Dermis microvascular lymphatic vessel endothelial cell (primary cell): Measurements from ENCODE around the gene MCTP1. TPM values are rescaled to one million over a fixed set of nuclear protein-coding genes. Genes with fewer than 3 reads are reported as not detected.
A peak's percentile ranks its signal among the peaks of the same experiment; 100 is the strongest.

Experiments used
- DNase-seq, 2 donors: peaks; one replicate each; pipeline versions ENCODE4 v3.0.0 to v3.0.0-alpha.2; 2010; ENCODE audit warnings: low read depth in 2 of 2
- total RNA-seq: library from RNA; depleted of rRNA; stranded (reverse); fragments of >200 nt; gene quantifications from 2 replicates; pipeline ENCODE4 v1.2.1, GENCODE V29; 2014

The MCTP1 gene
- total RNA-seq, result 38.8 and 66.4 TPM in 2 replicates

DNA sequence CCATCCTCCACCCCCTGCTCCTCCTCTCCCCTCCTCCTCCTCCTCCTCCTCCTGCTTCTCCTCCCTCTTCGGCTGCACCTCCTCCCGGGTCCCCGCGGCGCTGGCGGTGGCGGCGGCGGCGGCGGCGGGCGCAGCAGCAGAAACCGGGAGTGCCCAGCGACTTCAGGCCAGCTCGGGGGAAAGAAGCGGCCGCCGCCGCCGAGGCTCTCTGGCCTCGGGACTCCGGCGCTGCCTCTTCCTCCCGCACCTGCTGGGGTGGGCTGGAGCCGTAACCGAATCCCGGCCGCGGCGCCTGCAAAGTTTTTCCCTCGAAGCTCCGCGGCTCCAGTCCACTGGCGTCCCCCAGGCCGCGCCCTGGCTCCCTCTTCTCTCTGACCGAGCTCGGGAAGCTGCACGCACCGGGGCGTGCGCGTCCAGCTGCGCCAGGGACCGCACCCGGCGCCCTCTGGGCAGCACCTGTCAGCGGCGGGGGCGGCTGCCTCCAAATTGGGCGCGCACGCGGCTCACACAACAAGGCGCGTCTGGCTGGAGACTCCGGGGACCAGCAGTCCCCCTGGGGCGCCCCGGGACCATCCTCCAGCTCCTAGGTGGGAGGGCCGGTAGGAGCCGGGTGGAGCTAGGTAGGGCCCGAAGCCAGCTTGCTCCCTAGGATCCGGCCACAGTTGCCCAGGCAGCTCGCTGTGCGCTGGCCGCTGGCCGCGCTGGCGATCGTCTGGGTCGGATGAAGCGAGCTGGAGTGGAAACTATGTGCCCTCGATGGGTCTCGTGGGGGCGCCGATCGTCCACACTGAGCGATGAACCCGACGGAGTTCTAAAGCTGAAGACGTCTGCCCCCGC, at the start of gene MCTP1:
MCTP1 (minus strand) TSS at position 523 of the 837 bp plus-strand sequence.
- DNase-seq, result peak in 1 of 2 donors; percentile 35

DNA sequence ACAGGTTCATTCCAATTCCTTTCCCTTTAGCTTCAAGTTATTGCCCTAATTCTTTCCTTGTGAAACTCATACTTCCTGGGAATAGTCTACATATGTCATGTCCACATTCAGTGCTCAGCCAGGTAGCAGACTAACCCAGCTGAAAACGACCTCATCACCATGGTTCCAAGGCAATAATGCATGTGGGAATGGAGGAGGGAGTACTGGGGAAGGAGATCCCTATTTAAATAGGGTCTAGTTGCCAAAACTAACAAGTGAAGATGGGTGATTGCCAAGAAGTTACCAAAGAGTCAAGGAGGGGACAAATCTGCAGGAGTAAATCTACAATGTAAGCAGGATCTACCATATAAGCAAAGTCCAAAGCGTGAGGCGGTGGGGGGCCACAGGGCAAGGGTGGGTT, 47.3 kb upstream of the MCTP1 start:
- DNase-seq, result no peak

DNA sequence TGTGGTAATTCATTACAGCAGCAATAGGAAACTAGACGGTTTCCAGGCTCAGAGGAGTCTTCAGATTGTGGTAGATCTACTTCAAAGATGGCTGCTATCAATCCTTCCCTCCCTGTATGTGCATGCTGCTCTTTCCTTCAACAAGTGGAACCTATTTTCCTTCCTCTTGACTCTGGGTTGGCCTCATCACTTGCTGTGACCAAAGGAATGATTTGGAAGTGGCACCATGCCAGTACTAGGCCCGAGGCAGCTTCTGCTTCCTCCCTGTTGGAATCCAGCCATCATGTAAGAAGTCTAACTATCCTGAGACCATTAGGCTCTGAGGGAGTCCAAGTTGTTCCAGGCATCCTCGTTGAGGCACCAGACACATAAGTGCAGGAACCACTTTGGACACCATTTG, 46.5 kb upstream of the MCTP1 start:
- DNase-seq, result no peak

DNA sequence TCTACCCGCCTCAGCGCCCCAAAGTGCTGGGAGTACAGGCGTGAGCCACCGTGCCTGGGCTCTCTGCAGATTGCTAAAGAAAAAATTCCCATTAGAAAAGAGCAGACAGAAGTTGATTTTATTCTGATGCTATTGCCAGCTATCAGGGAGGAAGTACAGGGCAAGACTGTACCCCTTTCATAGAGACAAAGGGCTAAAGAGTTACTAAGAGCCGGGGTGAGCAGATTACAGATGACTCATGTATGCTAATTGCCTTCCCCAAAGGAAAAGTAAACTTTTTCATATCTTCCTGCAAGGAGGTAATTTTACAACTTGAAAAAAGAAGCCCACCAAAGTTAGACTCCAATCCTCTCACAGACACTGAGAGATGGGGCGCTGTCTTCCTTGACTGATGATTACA, 42.3 kb upstream of the MCTP1 start:
- no peak for DNase-seq

DNA sequence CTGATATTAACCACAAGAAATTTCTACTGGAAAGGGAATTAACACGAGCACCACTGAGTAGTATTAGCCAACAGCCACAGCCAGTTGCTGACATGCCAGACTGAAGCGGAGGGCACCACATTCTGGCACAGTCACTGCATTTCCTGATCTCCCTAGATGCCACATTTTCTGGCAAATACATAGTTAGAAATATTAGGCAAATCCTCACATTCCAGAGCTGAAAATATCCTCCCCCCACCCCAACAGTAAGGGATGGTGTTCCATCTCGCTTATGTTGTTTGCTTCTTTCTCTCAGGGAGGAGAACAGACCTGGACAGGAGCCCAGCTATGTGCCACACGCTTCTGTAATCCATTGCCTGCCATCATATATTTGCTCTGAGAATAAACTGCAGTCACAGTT, 32.8 kb upstream of the MCTP1 start:
- DNase-seq, result no peak

DNA sequence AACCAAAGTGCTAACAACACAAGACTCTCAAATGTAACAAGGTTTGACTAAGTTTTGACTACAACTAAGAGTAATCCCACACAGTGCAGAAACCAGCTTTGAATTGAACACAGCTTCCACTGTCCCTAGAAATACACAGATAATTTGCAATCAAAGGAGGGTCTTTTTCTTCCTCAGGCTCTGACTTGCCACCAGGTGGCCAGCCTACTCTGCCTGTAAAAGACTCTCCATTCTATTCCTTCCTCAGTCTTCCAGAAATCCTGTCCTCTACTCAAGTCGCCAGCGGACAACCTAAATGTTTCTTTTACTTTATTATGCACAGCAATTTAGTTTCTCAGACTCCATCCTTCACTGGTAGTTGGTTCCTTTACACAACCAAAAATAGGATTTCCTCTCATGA, 32.2 kb upstream of the MCTP1 start:
- DNase-seq, result no peak

DNA sequence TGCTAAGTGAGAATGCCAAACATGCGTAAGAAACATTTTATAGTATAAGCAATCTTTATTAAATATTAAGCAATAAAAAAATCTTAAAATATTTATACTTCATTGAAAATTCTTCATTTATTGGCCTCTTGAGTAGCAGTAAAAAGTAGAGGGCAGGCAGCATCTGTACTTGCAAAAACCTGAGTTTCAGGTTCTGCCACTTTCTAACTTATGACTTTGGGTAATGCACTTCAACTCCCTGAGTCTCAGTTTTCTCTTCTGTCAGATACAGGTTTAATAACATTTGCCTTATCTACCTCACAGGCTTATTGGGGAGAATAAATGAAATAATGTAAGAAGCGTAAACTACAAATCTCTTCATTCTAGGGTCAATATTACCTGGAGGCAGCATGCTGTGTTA, 19.8 kb upstream of the MCTP1 start:
- DNase-seq, result no peak

DNA sequence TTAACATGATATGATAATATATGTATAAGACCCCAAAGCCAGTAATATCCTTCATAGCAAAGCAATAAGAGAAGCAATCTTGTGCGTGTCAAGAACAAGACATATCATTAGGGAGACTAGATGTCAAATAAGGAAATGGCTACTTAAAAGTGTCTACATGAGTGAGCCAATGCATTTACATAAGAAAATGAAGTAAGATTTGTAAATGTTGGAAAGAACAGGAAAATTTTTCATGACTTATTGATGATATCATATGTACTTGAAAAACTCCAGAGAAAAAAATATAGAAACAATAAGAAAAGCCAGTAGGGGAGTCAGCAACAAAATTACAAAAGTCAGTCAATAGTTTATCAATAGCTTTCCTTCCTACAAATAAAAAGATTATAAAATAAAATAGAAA, 13.8 kb upstream of the MCTP1 start:
- DNase-seq, result no peak

DNA sequence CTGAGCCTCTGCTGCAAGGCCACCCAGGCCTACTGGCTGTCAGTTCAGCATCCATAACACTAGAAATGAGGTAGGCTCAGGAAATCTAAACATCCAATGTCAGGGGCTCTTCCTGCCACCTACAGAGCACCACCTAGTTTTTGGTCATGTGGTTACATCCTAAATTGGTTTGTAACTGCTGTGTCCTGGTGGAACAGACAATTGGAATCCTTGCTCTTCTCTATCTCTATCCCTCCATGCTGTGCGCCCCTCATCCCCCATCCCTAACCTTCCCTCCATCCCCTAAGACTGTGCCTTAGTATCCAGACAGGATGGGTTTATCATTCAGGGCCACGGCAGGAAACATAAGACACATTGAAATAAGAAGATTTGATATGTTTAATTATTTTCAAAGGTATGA, 11.4 kb upstream of the MCTP1 start:
- DNase-seq, result no peak

DNA sequence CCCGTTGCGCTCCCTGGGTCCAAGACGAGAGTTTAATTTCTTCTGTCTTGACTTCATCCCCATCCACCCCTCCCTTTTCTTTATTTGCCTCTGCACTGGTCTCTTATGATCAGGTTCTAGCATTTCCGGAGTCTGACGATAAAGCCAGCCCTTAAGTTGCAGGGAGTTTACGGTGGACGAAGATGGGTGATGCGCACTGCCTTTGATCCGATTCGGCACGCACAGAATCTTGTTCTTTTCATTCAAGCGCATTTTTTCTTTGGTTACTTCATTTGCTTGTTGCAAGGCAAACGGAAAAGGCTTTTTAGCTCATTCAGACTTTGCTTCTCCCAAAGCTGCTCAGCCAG, 488 bp upstream of the MCTP1 start:
- DNase-seq, result no peak

DNA sequence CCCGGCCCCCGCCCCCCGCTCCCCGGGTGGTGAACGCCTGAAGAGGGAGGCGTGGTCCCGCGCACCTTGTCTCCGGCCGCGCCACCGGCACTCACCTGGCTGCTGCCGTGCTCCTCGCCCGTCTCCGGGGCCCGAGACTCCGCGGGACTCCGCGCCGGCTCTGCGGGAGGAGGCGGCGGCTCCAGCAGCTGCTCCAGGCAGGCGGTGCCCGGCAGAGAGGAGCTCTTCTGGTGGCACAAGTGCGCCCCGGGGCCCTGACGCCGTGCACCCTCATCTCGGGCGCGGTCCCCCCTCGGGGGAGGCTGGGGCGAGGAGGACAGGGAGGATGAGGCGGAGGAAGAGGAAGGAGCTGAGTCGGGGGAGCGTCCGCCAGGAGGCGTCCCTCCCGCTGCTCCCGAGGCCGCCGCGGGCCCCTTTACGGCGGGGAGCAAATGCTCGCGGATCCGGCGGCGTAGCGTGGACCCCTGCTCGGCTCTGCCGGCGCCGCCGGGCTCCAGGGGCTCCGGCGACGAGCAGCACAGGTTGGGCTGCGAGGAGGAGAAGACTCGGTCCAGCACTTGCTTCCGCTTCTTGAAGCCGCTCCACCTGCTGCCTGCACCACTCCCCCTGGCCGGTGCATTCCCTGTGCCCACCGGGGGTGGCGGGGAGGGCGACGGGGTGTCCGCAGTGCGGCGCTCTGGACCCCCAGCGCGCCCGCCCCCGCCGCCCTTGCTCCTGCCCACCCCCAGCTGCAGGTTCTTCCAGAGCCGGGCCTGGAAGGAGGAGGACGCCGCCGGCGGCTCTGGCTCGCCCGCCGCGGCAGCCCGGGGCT, 928 bp downstream of the MCTP1 start:
- DNase-seq, result peak in 1 of 2 donors; percentile 33

DNA sequence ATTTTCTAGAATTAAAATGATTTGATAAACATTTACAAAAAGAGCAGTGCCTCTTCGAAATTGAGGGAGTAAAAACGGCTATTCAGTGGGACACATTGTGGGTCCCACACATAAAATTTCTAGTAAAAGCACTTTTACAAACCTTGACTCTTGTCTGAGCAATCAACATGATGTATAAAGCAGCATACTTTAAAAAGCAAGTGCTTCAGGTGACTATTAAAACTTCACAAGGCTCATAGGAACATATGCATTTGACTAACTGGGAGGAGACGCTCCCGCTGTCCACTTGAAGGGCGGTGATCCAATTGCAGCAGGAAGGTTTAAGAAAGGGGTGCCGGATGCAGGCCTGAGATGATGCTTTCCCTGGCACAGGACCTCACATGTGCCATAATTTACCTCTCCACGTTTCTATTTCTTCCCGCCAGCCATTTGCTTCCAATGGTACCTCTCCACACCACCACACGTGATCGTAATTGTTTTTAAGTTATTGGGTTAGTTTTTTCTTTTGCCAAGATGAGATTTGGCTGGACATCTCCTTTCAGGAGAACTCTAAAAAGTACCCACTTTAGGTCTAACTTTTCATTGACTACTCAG, 1.8 kb downstream of the MCTP1 start:
- no peak for DNase-seq

DNA sequence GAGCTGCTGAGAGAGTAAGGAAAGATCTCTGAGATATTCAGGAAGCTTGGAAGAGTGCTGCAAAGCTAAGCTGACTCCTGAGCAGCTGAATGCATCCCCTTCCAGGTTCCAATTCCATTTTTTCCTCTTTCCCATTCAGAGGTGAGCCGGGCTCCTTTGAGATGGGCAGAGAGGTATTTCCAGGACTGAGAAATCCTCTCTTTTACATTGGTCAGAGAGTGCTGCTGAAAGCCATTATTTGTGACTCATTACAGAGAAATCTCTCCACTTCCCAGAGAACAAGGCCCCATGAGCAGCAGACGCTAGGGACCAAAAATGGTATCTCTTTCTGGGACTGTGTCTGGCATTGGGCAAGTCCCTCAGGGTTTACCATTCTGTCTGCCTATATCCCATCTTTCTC, 3.7 kb downstream of the MCTP1 start:
- DNase-seq, result no peak

DNA sequence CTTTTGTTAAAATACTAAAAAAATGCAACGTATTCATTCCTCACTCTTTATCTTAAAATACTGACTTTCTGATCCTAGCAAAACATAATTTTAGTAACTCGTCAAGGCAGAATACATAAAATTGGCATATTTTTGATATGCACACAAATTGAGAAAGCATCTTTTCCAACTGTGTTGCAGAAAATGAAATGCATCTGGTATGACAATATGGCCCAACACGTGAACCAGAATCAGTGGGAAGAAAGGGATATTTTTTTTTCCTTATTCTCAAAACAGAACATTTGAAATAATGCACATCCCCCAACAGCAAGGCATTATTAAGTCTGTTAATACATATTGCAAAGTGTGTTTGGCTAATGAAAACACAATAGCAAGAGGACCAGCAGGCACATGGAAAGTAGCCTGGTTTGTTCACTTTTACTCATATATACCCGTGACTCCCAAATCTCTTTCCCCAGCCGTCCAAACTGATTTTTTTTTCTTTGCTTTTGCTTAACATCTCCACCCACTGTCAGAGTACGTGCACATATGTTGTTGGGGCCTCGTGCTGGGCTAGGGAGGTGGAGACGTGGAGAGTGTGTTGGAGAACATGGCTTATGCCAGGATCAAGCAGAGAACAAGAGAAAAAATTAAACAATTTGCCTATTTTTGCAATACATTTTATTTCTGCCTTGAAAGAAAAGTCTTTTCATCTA, 4.3 kb downstream of the MCTP1 start:
- DNase-seq, result no peak

DNA sequence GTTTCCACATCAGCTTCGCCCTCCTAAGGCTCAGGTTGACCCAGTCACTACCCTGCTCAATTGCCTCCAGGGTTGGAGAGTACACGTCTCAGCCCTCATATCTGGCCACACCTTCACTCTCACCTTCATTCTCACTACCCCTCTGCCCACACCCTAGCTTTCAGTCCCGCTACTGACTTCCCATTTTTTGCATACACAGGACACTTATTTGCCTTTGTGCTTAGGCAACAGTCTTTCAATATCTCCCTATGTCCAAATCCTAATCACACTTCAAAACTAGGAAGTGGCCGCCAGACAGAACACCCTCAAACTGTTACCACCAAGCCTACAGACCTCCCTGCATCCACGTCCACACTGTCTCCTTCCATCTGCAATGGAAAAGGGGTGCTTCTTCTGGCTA, 10.9 kb downstream of the MCTP1 start:
- DNase-seq, result no peak

DNA sequence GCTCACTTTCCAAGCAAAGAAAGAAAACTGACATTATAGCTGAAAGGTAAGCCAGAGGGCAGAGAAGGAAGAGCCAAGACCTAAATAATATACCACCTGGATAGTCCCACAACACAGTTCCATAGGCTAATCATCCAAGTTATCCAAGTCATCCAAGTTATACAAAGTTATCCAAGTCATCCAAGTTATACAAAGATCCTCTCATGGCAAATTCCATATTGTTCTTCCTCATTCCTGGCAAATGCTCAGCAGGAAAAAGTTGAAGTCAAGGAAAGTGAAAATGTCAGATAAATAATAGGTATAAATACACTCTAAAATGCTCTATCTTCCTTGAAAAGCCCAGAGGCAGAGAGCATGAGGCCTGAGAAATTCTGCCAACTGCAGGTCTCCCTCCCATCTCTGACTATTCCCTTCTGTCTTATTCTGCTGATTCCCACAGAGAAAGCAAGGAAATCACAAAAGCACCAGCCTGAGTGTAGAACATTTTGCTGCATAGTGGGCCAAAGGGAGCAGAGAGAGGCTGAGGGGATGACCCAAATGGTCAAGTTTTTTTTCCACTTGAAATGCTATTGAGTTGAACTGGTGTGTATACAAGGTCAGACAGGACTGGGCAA, 12.5 kb downstream of the MCTP1 start:
- DNase-seq, result no peak

DNA sequence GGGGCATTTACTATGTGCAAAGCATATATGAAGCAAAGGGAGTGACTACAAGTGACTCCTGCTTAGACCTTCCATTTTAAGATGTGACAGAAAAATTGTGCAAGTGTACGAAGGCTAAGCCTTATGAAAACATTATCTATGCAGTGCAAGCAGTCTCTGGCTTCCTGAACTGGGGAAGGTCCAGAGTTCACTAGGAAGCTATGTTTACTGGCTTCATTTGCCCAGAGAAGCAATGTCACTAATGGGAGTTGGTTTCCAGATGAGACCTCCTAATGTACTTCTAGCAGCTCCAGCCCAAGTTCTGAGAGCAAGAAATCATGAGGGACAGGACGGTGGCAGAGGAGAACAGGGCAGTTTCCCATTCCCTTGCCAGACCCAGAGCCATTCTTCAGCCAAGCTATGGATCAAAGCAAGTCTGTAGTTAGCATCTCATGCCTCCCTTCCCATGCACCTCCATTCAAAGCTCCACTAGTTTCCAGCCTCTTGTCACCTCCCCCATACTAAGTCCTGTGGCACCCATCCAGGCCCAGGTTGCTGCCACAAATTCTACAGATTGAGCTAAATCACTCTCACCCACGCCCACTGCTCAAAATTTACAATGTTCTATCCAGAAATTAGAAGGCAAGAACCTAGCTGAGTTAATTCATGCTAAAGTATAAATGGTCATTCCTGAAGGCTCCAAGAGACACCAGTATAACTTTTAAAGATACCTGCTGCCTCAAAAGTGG, 21.8 kb downstream of the MCTP1 start:
- peak in 1 of 2 donors; percentile 35 for DNase-seq

DNA sequence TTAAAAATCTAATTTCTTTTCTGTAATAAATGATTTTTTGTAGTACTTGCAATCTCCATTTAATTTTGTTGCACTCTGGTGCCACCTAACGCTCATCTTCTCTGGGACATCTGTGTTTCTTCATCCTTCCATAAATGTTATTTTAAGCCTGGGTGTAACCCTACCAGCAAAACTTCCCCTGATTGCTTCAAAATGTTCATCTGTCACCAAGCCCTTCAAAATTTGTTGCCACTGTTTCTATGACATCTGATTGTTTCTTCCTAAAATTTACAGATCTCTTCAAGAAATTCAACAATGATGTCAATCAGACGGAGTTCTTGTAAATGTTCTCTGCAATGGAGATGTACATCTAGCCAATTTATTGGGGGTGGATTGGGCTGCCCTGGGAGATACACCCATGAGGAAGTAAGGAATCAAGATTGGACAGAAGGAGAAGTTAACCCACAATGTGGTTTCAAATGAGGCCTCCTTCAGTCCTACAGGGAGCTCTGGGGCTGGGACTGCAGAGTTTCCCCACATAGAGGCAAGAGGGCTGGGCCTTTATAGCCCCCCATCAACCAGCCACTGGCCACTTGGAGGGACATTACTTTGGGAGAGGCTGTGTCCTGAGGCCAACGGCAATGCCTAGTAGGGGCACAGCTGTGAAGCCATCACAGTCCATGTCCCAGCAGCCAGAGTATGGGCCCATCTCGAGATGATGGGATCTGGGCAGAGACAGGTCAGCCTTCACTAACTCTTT, 23.3 kb downstream of the MCTP1 start:
- DNase-seq, result peak; percentile 45 to 64

DNA sequence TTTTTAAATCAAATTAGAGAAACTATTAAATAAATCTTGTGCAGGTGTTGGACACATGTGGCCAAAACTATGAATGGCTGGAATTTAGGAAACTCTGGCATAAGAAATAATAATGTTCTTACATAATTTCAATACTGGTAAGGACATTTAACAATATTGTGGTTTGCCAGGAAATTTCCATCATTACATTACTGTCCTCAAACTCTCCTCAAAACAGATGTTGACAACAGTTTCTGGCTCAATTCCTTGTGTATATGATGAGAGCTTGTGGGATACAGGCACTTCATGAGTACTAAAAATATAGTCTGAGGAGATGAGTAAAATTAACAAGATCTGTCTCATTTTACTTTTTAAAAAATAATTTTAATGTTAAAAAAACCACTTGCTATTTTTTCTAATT, 27.9 kb downstream of the MCTP1 start:
- no peak for DNase-seq

DNA sequence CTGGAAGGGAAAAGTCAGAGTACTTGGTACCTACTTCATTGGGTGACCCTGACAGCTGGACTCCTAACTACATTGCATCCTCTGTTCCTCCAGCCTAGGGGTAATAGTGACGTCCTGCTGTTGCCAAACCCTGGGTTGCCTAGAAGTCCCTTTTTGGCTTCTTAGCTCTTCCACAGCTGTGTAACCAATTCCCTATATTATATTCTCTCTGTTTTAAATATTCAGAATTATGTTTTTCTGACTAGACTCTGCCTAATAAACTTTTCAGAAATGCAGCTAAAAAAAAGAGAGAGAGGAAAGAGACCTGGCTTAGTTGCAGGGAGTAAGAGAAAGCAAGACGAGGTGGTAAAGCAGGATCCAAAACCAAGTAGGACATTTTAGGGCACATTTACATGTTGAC, 28.4 kb downstream of the MCTP1 start:
- DNase-seq, result no peak
